AG08395 (cell line): ENCODE measurements around the gene MAF.

Source experiments
- DNase-seq: peaks from one replicate; pipeline ENCODE4 v3.0.0; 2012; ENCODE audit warnings: mixed read lengths, low spot score

MAF gene

GRCh38 chr16:79612207-79612606 is 11.7 kb upstream of the MAF start:
- DNase-seq = no peak

GRCh38 chr16:79610771-79611170 is 10.2 kb upstream of the MAF start:
- DNase-seq = no peak

DNA sequence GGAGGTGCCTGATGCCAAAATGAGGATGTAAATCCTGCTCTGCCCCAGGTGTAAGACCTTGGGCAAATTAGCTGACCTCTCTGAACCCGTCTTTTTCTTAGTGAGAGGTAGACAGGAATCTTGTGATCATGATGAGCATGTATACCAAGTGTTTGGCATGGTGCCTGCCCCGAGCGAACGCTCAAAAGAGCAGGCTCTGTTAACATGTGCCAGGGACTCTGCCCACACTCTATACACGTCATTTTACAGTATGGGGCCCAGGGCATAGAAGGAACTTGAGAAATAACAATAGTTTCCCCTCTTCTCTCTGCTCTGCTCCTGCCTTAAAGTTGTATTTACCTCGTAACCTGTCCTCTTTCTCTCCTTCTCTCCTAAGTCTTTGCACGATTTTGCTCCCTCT is 9.3 kb upstream of the MAF start:
- no peak for DNase-seq

GRCh38 chr16:79608976-79609375 is 8.4 kb upstream of the MAF start:
- no peak for DNase-seq

DNA sequence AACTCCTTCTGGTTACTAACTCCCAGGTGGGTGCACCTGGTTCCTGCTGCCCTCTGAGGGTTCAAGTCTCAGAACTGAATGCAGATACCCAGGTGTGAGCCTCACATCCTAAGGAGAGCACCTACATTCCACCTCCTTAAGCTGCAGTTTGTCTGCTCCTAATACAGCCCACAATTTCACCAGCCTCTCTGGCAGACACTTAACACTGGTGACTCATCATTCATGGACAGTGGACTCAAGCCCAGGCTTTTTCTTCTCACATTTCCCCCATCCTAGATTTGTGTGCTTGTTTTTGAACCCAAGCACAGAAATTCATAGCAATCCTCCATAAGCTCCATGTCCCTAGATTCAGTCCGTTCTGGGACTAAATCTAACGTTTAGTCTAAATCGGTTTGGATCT is 7.0 kb upstream of the MAF start:
- peak; percentile 69 for DNase-seq

- peak; percentile 25 for DNase-seq
Measured at GRCh38 chr16:79605999-79606398, 5.5 kb upstream of the MAF start.

DNA sequence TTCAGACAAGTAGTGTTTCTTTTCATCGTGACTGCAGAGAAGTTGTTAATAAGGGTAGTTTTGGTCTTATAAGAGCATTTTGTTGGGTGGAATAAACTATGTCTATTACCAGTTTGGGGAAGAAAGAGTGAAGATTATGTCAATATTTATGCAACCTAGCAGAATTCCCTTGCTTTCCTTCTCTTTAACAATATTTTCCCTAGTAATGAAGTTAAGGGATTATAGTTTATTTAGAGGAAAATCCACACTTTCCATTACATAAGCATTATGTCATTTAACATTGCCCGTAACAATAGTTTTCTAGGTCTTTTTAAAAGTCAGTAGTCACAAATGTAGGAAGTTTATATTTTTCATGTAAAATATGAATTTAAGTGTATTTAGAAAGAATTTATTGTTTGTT is 2.5 kb upstream of the MAF start:
- no peak for DNase-seq

GRCh38 chr16:79602628-79603014 is 2.1 kb upstream of the MAF start:
- DNase-seq = no peak

GRCh38 chr16:79601931-79602627 is 1.5 kb upstream of the MAF start:
- DNase-seq = peak; percentile 64

GRCh38 chr16:79601092-79601930 is 774 bp upstream of the MAF start:
- DNase-seq = peak; percentile 26

- peak; percentile 18 for DNase-seq
Measured at GRCh38 chr16:79599837-79600637, 500 bp downstream of the MAF start.

DNA sequence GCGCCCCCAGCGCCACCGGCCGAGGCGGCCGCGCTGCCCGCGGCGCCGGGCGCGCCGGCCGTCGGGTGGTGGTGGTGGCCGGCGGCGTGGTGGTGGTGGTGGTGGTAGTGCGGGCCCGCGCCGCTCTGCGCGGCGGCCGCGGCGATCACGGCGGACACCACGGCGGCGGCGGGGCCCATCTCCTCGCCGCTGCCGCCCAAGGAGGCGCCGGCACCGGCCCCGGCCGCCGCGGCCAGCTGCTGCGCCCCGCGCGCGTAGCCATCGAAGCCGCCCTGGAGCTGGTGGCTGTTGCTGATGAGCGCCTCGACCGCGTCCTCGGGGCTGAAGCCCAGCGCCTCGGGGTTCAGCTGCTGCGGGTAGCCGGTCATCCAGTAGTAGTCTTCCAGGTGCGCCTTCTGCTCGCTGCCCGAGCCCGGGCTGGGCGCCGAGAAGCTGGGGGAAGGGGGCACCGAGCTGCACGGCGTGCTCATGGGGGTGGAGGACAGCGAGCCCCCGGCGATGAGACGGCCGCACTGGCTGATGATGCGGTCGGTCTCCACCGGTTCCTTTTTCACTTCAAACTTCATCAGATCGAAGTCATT is 1.2 kb downstream of the MAF start:
- no peak for DNase-seq

DNA sequence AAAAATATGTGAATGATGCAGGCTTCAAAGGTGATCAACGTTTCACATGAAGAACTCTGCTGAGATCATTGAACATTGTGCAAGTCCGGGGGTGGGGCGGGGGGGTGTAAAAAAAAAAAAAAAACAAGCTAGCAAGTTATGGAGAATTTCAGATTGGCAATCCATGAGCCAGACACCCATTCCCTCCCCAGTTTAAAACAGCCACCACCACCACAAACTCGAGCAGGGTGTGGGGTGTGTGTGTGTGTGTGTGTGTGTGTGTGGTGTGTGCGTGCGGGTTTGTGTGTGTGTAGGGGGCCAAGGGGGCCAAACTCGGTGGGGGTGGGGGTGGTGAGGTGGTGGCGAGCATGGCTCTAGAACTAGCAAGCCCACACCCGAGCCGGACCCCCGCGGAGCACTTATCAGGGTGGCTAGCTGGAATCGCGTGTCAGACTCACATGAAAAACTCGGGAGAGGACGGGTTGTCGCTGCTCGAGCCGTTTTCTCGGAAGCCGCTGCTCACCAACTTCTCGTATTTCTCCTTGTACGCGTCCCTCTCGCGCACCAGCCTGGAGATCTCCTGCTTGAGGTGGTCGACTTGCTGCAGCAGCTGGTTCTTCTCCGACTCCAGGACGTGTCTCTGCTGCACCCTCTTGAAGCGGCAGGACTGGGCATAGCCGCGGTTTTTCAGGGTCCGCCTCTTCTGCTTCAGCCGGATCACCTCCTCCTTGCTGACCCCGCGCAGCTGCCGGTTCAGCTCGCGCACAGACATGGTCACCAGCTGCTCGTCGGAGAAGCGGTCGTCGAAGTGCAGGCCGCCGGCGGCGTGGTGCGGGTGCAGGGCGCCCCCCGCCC is 2.0 kb downstream of the MAF start:
- no peak for DNase-seq

DNA sequence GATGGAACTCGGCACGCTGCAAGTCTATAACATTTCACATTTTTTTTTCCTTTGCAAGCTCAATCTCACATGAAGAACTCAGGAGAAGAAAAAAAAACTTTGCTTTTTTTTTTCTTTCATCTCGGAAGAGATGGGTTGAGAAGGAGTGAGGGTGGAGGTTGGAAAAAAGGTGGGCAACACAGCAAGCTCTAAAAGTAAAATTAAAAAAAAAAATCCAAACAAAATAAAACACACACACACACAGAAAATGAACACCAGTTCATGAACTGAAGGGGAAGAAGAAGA is 2.5 kb downstream of the MAF start:
- no peak for DNase-seq

- no peak for DNase-seq
Measured at GRCh38 chr16:79597277-79598062, 3.1 kb downstream of the MAF start.

DNA sequence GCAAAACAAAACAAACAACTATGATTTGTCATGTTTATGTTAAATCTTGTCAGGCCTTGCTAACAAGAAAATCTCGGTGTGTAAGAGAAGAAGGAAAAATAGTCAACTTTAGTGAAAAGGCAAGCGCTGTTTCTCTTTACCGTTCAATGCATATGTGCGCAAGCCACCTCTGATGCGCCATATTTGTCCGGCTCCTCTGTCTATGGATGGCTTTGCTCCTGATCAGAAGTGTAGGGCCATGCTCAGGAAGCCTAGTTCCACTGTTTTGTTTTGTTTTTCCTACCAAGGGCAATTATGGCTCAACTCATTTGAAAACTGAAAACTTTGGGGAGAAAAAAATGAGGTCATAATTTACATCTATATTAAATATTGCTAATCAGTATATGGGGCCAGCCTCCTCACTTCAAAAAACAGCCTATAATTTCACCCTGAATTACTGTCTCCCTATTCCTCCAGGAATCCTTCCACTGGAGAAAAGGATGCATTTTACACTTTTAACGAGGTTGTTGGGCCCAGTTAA is 4.5 kb downstream of the MAF start:
- no peak for DNase-seq

DNA sequence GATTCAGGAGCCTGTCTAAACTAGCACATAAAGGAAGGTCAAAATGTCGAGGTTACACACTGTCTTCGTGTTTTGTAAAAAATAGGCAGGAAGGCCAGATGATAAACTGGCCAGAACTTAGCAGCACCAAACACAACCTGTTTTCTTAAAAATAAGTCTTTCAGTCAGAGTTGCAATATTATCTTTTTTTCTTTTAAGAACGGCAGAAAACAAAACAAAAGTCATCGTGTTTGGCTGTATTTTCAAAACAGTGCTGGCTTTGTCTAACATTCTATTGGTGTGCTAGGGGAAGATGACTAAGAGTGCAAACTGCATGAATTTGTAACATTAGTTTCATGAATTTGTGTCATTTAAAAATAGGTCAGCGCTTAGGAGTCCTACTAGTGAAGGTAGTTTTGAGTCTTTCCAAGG is 5.3 kb downstream of the MAF start:
- peak; percentile 40 for DNase-seq

- no peak for DNase-seq
Measured at GRCh38 chr16:79593754-79594153, 6.8 kb downstream of the MAF start.

DNA sequence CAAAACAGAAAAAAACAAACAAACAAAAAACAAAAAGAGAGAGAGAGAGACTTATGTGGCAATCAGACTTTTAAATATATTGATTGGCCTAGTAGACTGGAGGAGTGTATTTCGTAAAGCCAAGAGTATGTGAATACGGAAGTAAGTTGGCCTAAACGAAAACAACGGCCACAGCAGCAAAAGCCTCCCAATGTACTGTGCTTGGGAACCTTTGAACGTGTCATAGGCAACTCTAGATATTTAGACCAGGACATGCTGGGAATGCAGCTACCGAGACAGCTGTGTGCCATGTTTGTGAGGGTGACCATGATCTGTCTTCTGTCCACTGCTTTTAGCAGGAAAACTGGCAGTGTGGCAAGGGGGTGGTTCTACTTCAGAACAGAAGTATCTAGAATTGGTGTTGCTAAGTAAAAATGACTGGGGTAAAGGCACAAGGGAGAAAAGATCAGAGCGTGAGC is 7.4 kb downstream of the MAF start:
- no peak for DNase-seq

- DNase-seq = no peak
Measured at GRCh38 chr16:79592186-79592585, 8.4 kb downstream of the MAF start.
